ENCODE measurements around the gene METTL25B. TPM values are rescaled to one million over a fixed set of nuclear protein-coding genes. Genes with fewer than 3 reads are reported as not detected.
A peak's percentile ranks its signal among the peaks of the same experiment; 100 is the strongest.

Gene METTL25B
- total RNA-seq, 1 experiment from 2014 or later, result 11.6 TPM

DNA sequence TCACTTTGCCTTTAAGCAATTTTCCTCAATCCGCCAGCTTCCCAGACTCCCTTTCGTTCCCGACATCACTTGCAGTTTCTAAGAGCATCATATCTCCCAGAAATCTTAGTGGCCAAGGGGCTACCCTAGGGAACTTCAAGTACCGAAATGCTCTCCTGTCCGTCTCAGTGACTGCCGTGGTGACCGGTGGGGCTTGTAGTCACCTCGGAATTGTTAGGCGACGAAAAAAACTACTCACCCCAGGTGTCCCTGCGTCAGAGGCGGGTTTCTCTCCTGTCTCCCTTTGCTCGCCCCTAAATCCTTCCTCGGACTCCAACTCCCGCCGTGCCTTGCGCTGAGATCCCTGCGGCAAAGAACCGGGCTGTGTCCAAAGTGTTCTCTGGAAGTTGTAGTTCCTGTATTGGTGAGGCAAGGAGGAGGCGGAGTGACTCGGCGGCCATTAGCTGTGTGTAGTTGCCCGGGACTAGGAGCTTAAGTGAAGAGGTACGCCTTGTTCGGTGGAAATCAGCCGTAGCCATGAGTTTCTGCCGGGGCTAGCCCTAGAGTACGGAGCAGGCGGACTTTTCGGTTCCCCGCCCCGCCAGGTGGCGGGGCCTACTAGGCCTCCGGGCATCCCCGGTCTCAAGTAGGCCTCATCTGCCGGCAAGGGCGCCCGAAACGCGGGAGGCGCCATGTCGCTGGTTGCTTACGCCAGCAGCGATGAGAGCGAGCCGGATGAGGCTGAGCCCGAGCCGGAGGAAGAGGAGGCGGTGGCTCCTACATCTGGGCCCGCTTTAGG is 39.0 kb downstream of the METTL25B start, which contains the start of gene PRCC:
Gene PRCC, plus strand, starts transcription at position 435 of the 778 bp plus-strand sequence. Its CDS starts 237 bp downstream, at position 672.
- peak; percentile 99 for DNase-seq (ENCODE audit: low spot score)

DNA sequence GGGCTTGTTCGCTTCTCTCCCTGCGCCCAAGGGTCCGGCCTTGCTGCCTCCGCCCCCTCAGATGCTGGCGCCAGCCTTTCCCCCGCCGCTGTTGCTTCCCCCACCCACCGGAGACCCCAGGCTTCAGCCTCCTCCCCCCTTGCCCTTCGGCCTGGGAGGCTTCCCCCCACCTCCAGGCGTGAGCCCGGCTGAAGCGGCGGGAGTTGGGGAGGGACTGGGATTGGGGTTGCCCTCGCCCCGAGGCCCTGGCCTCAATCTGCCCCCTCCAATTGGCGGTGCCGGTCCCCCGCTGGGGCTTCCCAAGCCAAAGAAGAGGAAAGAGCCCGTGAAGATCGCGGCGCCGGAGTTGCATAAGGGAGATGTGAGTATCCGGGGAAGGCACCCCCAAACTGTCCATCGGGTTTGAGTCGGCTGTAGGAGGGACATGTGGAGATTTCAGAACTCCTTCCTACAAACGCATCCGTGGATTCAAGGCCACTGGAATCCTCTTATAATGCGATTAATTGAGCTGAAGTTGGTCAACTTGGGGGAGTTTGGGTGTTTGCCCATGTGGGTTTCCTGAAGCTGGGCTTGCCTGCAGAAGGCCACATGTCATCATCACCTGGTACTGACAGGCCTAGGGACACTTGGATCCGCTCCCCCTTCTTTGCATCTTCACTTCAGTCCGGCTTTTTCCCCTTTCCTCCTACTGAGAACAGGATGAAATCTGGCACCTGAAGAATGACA is 39.8 kb downstream of the METTL25B start:
- no peak for DNase-seq (ENCODE audit: low spot score)

DNA sequence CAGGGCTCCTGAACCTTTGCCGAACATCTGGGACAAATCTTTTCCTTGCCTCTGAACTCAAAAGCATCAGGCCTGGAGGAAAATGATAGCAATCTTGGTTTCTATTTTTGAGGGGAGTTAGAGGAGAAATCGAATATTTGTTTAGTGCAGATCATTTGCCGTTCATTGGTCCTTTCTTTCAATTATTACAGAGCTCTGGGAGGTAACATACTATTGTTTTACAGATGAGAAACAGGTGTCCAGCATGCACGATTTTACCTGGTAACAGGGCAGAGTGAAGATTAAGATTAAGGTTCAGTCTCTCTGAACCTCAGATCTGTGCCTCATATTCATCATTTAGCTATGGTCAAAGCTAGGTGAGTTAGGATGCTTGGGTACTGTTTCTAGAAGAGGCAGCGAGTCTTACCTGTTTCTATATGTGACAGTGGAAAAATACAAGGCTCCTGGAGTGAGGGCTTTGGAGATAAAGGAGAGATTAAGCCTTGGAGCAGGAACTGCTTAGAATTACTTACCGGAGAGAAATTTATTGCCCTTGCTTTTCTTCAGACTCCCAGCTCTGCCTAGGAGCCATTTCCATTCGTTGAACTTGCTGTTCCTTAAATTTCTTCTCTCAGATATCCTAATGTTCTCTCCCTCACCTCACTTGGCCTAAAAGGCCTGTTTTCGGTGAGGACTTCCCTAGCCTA is 40.5 kb downstream of the METTL25B start:
- DNase-seq (ENCODE audit: low spot score), result no peak

DNA sequence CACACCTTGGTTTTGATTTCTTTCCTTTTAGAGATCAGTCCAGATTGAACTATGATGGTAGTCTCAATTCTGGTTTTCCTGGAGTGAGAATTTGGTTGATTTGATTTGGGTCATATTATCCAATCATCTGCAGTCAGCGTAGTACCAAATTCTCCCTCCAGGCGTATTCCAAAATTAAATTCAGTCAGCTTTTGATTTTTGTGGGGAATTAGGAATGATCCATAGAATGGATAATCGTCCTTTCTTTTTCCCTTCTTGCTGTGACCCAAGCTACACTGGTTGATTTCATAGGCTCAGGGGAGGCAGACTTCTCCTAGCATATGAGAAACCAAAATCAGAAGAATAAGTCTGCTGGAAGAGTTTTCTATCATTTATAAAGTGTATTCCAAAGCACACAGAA is 44.0 kb downstream of the METTL25B start:
- DNase-seq (ENCODE audit: low spot score), result no peak

DNA sequence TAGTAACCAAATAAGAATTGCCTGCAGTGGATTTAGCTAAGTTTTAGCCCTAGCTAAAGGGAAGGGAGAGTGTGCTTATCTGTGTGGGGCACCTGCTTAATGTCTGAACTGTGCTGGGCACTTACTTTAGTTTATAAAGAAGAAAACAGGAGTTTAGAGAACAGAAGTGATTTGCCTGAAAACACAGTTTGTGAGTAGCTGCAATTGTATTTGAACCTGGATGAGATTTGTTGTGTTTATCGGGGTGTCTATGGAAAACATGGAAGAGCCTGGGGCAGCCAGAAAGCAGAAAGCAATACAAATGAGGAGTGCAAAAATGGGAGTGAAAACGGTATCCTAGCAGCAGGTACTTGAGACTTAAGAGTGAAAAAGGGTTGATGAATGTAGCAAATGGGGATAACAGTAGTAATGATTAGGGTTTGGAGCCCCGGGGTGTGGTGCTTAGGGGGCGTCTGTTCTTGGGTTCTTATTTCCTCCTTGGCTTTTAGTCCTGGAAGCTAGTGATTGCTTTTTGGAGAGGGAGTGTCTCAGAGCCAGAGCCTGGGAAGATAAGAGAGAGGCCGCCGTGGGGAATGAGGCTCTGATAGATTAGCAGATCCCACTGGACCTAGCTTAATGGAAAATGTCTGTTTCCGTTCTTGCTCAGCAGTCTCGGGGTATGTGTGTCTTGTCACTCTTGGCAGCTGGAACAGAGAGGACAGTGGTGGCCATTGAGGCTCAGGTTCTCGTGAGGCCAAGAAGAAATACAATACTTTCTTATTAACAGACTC is 44.6 kb downstream of the METTL25B start:
- no peak for DNase-seq (ENCODE audit: low spot score)

DNA sequence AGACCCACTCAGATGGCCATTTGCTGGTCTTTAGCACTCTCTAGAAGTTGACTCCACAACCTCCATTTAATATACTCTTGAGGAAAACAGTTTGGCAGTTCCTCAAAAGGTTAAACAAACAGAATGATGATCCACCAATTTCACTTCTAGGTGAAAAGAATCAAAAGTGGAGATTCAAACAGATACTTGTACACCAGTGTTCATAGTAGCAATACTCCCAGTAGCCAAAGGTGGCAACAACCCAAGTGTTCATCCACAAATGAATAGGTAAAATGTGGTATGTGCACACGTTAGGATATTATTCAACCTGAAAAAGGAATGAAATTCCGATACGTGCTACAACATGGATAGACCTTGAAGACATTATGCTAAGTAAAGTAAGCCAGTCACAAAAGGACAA is 45.3 kb downstream of the METTL25B start:
- DNase-seq (ENCODE audit: low spot score), result no peak

DNA sequence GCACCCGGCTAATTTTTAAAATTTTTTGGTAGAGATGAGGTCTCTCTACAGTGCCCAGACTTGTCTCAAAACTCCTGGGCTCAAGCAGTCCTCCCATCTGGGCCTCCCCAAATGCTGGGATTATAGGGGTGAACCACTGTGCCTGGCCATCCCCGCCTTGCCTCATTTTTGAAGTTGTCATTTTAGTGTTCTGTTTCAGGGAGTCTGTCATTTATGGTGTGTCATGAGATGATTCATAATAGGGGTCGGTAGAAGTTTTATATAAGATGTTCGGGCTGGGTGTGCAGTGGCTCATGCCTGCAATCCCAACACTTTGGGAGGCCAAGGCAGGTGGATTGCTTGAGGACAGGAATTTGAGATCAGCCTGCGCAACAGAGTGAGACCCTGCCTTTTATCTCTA is 47.5 kb downstream of the METTL25B start:
- DNase-seq (ENCODE audit: low spot score), result no peak

DNA sequence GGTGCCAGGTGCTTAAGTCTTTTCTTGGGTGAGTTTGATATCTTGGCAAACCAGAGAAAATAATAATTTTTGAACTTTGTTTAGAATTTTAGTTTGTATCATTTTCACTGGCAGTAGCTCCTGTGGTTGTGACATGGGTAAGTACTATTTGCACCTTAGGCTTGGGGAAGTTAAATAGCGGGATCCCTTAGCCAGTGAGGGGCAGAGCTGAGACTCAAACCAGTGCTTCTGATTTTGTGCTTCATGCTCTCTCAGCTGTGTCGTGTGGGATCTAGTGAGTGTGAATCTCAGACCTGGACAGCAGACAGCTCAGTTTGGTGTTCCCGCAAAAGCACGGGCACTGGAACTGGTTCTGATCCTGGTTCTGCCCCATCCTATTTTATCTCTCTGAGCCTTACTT is 48.7 kb downstream of the METTL25B start:
- DNase-seq (ENCODE audit: low spot score), result no peak

DNA sequence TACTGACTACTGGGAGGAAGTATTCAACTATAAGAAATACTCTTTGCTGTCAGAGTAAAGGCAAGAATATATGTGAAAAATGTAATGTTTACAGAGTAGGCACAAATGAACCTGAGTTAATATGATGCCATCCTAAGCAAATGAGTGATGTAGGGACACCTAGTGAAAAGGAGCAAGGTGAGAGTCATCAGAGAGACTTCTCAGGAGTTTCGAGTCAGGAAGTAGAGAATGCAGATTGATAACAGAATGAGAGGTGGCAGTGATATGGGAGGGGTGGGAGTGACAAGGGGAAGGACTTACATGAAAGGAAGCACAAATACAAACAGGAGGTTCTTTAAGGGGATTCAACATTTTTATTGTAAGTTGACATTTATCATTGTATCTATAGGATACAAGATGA is 49.3 kb downstream of the METTL25B start:
- DNase-seq (ENCODE audit: low spot score), result no peak

DNA sequence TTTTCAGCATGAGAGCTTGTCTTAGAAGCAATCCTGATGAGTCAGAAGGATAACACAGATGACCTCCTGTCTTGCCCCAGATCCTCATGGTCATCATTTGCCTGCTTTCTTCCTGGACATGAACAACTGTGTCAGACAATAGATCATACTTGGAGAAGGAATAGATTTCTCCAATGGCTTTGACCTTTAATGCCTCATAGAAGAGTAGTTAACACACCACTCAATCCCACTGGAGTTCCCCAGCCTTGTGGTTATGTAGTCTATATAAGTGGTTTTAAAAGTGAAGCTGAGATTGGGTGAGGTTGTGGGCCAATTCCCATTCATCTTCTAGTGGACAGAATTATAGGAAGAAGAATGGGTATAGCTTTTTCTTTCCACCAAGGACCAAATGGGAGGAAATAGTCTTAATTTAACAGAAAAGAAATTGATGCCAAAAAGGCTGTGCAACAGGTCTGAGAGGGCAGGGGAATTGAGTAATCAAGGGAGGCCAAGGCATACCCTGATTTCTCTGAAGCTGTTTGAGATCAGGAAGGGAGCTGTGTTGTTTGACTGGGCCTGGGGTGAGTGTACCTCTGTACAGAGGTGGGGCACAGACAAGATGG is 53.4 kb downstream of the METTL25B start:
- DNase-seq (ENCODE audit: low spot score), result no peak

DNA sequence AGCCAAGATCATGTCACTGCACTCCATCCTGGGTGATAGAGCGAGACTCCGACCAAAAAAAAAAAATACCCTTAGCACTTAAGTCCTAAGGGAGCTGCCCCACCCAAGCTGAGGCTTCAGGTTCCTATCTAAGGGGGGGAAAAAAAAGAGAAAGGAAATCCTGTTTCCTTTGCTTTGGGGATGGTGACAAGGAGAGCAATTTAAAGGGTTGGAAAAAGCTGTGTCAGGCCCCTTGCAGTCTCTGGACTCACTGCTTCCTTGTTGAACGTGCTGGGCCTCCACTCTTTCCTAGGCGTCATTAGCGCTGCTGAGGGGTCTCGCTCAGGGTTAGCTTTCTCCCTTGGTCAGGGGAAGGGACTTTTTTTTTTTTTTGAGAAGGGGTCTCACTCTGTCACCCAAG is 57.2 kb downstream of the METTL25B start:
- no peak for DNase-seq (ENCODE audit: low spot score)

Other genes with a start within 250 kb of the METTL25B start
- gene MEF2D, start 227.7 kb upstream of the METTL25B start, total RNA-seq (2014; rRNA removed; shearing (Covaris generic)), result 3.9 and 7.9 TPM in 2 replicates
- 9.2 and 12.7 TPM in 2 replicates for gene IQGAP3, start 155.9 kb upstream of the METTL25B start, total RNA-seq (2014; rRNA removed; shearing (Covaris generic))
- not detected in 2 replicates for gene TTC24, start 148.7 kb upstream of the METTL25B start, total RNA-seq (2014; rRNA removed; shearing (Covaris generic))
- gene NAXE, start 136.7 kb upstream of the METTL25B start, total RNA-seq (2014; rRNA removed; shearing (Covaris generic)), result 212 and 242 TPM in 2 replicates
- 31.8 and 49.3 TPM in 2 replicates for gene GPATCH4, start 127.0 kb upstream of the METTL25B start, total RNA-seq (2014; rRNA removed; shearing (Covaris generic))
- not detected in 2 replicates for gene HAPLN2, start 109.1 kb upstream of the METTL25B start, total RNA-seq (2014; rRNA removed; shearing (Covaris generic))
- gene BCAN, start 86.4 kb upstream of the METTL25B start, total RNA-seq (2014; rRNA removed; shearing (Covaris generic)), result 0.06 TPM in 1 of 2 replicates, not detected in the other
- 0.41 and 0.48 TPM in 2 replicates for gene NES, start 51.1 kb upstream of the METTL25B start, total RNA-seq (2014; rRNA removed; shearing (Covaris generic))
- gene CRABP2, start 22.9 kb upstream of the METTL25B start, total RNA-seq (2014; rRNA removed; shearing (Covaris generic)), result 0.95 and 3.8 TPM in 2 replicates
- gene ISG20L2, start 297 bp downstream of the METTL25B start, total RNA-seq (2014; rRNA removed; shearing (Covaris generic)), result 22.2 and 27.0 TPM in 2 replicates
- 82.2 and 96.3 TPM in 2 replicates for gene MRPL24, start 12.6 kb downstream of the METTL25B start, total RNA-seq (2014; rRNA removed; shearing (Covaris generic))
- gene HDGF, start 23.2 kb downstream of the METTL25B start, total RNA-seq (2014; rRNA removed; shearing (Covaris generic)), result 168 and 173 TPM in 2 replicates
- gene PRCC, start 39.1 kb downstream of the METTL25B start, total RNA-seq (2014; rRNA removed; shearing (Covaris generic)), result 22.2 and 36.2 TPM in 2 replicates
- 2.5 TPM in 2 replicates for gene SH2D2A, start 88.4 kb downstream of the METTL25B start, total RNA-seq (2014; rRNA removed; shearing (Covaris generic))
- not detected in 2 replicates for gene INSRR, start 130.6 kb downstream of the METTL25B start, total RNA-seq (2014; rRNA removed; shearing (Covaris generic))
- 0.10 TPM in 1 of 2 replicates, not detected in the other for gene NTRK1, start 132.4 kb downstream of the METTL25B start, total RNA-seq (2014; rRNA removed; shearing (Covaris generic))
- not detected in 2 replicates for gene PEAR1, start 165.2 kb downstream of the METTL25B start, total RNA-seq (2014; rRNA removed; shearing (Covaris generic))
- not detected in 2 replicates for gene LRRC71, start 192.2 kb downstream of the METTL25B start, total RNA-seq (2014; rRNA removed; shearing (Covaris generic))

Data from H4 (cell line).